ENCODE measurements around the gene LASP1NB.
"Not testable (repeated sequence)": the region's sequence is repeated elsewhere in the genome, so short reads cannot be mapped to it uniquely, and the experiment has no call there.

Gene LASP1NB

GRCh38 chr17:38921756-38922411 is 3.5 kb upstream of the LASP1NB start:
- Histone ChIP-seq H3K36me3 (peaks cover 0 to 41% (median 17%) of the 10 kb centered on the region in 3 donors), H3K4me3 (no peak overlapping the region), H3K9me3 (no peaks in the 10 kb centered on the region), H3K27me3 (no peaks in the 10 kb centered on the region), H3K4me1 (peaks cover 0 to 80% (median 31%) of the 10 kb centered on the region in 4 donors), H3K27ac (peak overlapping the region; percentile 21 to 77 (median 58))
- DNase-seq (ENCODE audit: low spot score in 2 of 2): no peak
- no peak for TF ChIP-seq CTCF (IDR thresholded peaks at IDR 0.05)
- TF ChIP-seq EP300 (IDR thresholded peaks at IDR 0.05): no peak
- TF ChIP-seq POLR2A (IDR thresholded peaks at IDR 0.05): no peak
- 61 to 63% methylated on average over 13 of the region's 13 CpGs for WGBS, 2 donors

- WGBS, 2 donors: 43 to 49% methylated on average over 6 of the region's 6 CpGs
- TF ChIP-seq CTCF (IDR thresholded peaks at IDR 0.05) (no peak), EP300 (IDR thresholded peaks at IDR 0.05) (peak in 1 of 2 donors; percentile 32), POLR2A (IDR thresholded peaks at IDR 0.05) (no peak)
- peak; percentile 69 to 85 for DNase-seq (ENCODE audit: low spot score in 2 of 2)
- peaks cover 0 to 33% (median 17%) of the 10 kb centered on the region in 3 donors for H3K36me3 ChIP-seq
- peak overlapping the region; percentile 21 to 77 (median 58) for H3K27ac ChIP-seq
- H3K4me1 ChIP-seq: peaks cover 0 to 81% (median 31%) of the 10 kb centered on the region in 4 donors
- H3K9me3 ChIP-seq: no peaks in the 10 kb centered on the region
- H3K4me3 ChIP-seq: no peak overlapping the region
- no peaks in the 10 kb centered on the region for H3K27me3 ChIP-seq
Measured at GRCh38 chr17:38922538-38923297, 2.7 kb upstream of the LASP1NB start.

GRCh38 chr17:38926293-38927070 is 1.1 kb downstream of the LASP1NB start:
- H3K4me3 ChIP-seq: no peak overlapping the region
- H3K4me1 ChIP-seq: peaks cover 0 to 47% (median 20%) of the 10 kb centered on the region in 4 donors
- 42 to 43% methylated on average over 2 of the region's 2 CpGs for WGBS, 2 donors
- no peaks in the 10 kb centered on the region for H3K36me3 ChIP-seq
- H3K27ac ChIP-seq: peak overlapping the region; percentile 14 to 56 (median 34)
- DNase-seq (ENCODE audit: low spot score in 2 of 2): no peak
- TF ChIP-seq POLR2A (IDR thresholded peaks at IDR 0.05) (no peak), CTCF (IDR thresholded peaks at IDR 0.05) (no peak), EP300 (IDR thresholded peaks at IDR 0.05) (no peak)
- no peaks in the 10 kb centered on the region for H3K27me3 ChIP-seq
- no peaks in the 10 kb centered on the region for H3K9me3 ChIP-seq

GRCh38 chr17:38930782-38931181 is 5.4 kb downstream of the LASP1NB start:
- H3K9me3 ChIP-seq; H3K36me3 ChIP-seq; H3K27me3 ChIP-seq; H3K27ac ChIP-seq; DNase-seq (ENCODE audit: low spot score in 2 of 2); H3K4me3 ChIP-seq: not testable (repeated sequence)
- peaks cover 0 to 12% (median 5%) of the 10 kb centered on the region in 4 donors for H3K4me1 ChIP-seq
- no CpG with 5 or more reads among the region's 36 CpGs for WGBS, 2 donors

GRCh38 chr17:38933962-38934361 is 8.5 kb downstream of the LASP1NB start:
- not testable (repeated sequence) for DNase-seq (ENCODE audit: low spot score in 2 of 2); H3K4me1 ChIP-seq; H3K4me3 ChIP-seq; H3K36me3 ChIP-seq; H3K27ac ChIP-seq; H3K9me3 ChIP-seq; H3K27me3 ChIP-seq
- WGBS, 2 donors: 58 to 70% methylated on average over 9 of the region's 9 CpGs

- no peak overlapping the region for H3K4me3 ChIP-seq
- no peaks in the 10 kb centered on the region for H3K36me3 ChIP-seq
- DNase-seq (ENCODE audit: low spot score in 2 of 2): no peak
- no peak overlapping the region for H3K27ac ChIP-seq
- H3K4me1 ChIP-seq: peaks cover 0 to 20% (median 3%) of the 10 kb centered on the region in 4 donors
- no peaks in the 10 kb centered on the region for H3K27me3 ChIP-seq
- no peaks in the 10 kb centered on the region for H3K9me3 ChIP-seq
- no peak for TF ChIP-seq CTCF (IDR thresholded peaks at IDR 0.05)
- TF ChIP-seq POLR2A (IDR thresholded peaks at IDR 0.05): no peak
- no peak for TF ChIP-seq EP300 (IDR thresholded peaks at IDR 0.05)
Measured at GRCh38 chr17:38939987-38940386, 14.6 kb downstream of the LASP1NB start.

Measured in tibial nerve (tissue), 4 donors.